H9 (cell line): ENCODE measurements around the gene TLCD3A. TPM values are rescaled to one million over a fixed set of nuclear protein-coding genes. Genes with fewer than 3 reads are reported as not detected.

Experiments used
- DNase-seq: peaks from one replicate; pipeline ENCODE4 v3.0.0-alpha.2; 2017
- H2AFZ ChIP-seq: one replicate; pipeline ENCODE4 v1.6.1; 2013; ENCODE audit warnings: mild to moderate bottlenecking, low read length, control low read depth, moderate library complexity
- H2AK5ac ChIP-seq: 2 replicates; pipeline ENCODE4 v1.6.1; 2013; ENCODE audit warnings: low read length, control low read depth, mixed read lengths; ENCODE audit not compliant: insufficient read length
- H2BK120ac ChIP-seq: one replicate; pipeline ENCODE4 v1.6.1; 2013; ENCODE audit warnings: low read depth, mild to moderate bottlenecking, low read length, control low read depth, inconsistent platforms; ENCODE audit not compliant: poor library complexity, severe bottlenecking
- H2BK12ac ChIP-seq: 2 replicates; pipeline ENCODE4 v1.6.1; 2013; ENCODE audit warnings: low read length, control low read depth, mixed read lengths, low read depth; ENCODE audit not compliant: insufficient read length
- H2BK15ac ChIP-seq: 2 replicates; pipeline ENCODE4 v1.6.1; 2013; ENCODE audit warnings: low read depth, low read length, control low read depth
- H2BK20ac ChIP-seq: one replicate; pipeline ENCODE4 v1.6.1; 2013; ENCODE audit warnings: low read depth, mild to moderate bottlenecking, low read length, control low read depth, inconsistent platforms; ENCODE audit not compliant: poor library complexity, severe bottlenecking
- H2BK5ac ChIP-seq: 2 replicates; pipeline ENCODE4 v1.6.1; 2013; ENCODE audit warnings: low read length, control low read depth, mixed read lengths; ENCODE audit not compliant: insufficient read length
- H3K14ac ChIP-seq: 2 replicates; pipeline ENCODE4 v1.6.1; 2013; ENCODE audit warnings: low read length, control low read depth; ENCODE audit not compliant: insufficient read depth
- H3K18ac ChIP-seq: 2 replicates; pipeline ENCODE4 v1.6.1; 2013; ENCODE audit warnings: low read depth, mild to moderate bottlenecking, mixed read lengths, low read length, control low read depth; ENCODE audit not compliant: insufficient read length
- H3K23ac ChIP-seq: 2 replicates; pipeline ENCODE4 v1.6.1; 2013; ENCODE audit warnings: low read length, control low read depth, mixed read lengths, low read depth; ENCODE audit not compliant: insufficient read length
- H3K23me2 ChIP-seq: 2 replicates; pipeline ENCODE4 v1.6.1; 2013; ENCODE audit warnings: low read depth, mild to moderate bottlenecking, mixed read lengths, low read length, control low read depth; ENCODE audit not compliant: insufficient read length, poor library complexity, severe bottlenecking
- H3K27ac ChIP-seq: 2 replicates; pipeline ENCODE4 v1.5.1; 2013; ENCODE audit warnings: low read length, control low read depth, mixed read lengths, low read depth; ENCODE audit not compliant: insufficient read length
- H3K27me3 ChIP-seq: 2 replicates; pipeline ENCODE4 v1.6.1; 2013; ENCODE audit warnings: low read length, control low read depth, inconsistent platforms; ENCODE audit not compliant: insufficient read depth
- H3K4ac ChIP-seq: 2 replicates; pipeline ENCODE4 v1.6.1; 2013; ENCODE audit warnings: low read depth, mild to moderate bottlenecking, control low read depth, inconsistent platforms, low read length, moderate library complexity
- H3K4me1 ChIP-seq: 2 replicates; pipeline ENCODE4 v1.6.1; 2013; ENCODE audit warnings: low read length, control low read depth, inconsistent platforms; ENCODE audit not compliant: insufficient read depth
- H3K4me2 ChIP-seq: 2 replicates; pipeline ENCODE4 v1.6.1; 2013; ENCODE audit warnings: low read length, control low read depth, mixed read lengths; ENCODE audit not compliant: insufficient read length, insufficient read depth
- H3K56ac ChIP-seq: 2 replicates; pipeline ENCODE4 v1.6.1; 2013; ENCODE audit warnings: low read depth, mild to moderate bottlenecking, mixed read lengths, low read length, control low read depth; ENCODE audit not compliant: insufficient read length
- H3K79me1 ChIP-seq: 2 replicates; pipeline ENCODE4 v1.6.1; 2013; ENCODE audit warnings: low read depth, mild to moderate bottlenecking, moderate library complexity, low read length, control low read depth, inconsistent platforms; ENCODE audit not compliant: insufficient read depth, poor library complexity, severe bottlenecking
- H3K79me2 ChIP-seq: 2 replicates; pipeline ENCODE4 v1.6.1; 2013; ENCODE audit warnings: low read length, control low read depth, inconsistent platforms; ENCODE audit not compliant: insufficient read depth
- H3K9ac ChIP-seq: 2 replicates; pipeline ENCODE4 v1.6.1; 2013; ENCODE audit warnings: low read length, control low read depth, mixed read lengths; ENCODE audit not compliant: insufficient read length; ENCODE audit errors: extremely low read depth
- H3K9me3 ChIP-seq: one replicate; pipeline ENCODE4 v1.6.1; 2013; ENCODE audit warnings: low read depth, low read length, inconsistent platforms; ENCODE audit not compliant: control insufficient read depth
- H3T11ph ChIP-seq: one replicate; pipeline ENCODE4 v1.6.1; 2013; ENCODE audit warnings: mild to moderate bottlenecking, low read length, control low read depth, inconsistent platforms
- H4K20me1 ChIP-seq: one replicate; pipeline ENCODE4 v1.6.1; 2013; ENCODE audit not compliant: control insufficient read depth, insufficient read length, insufficient read depth
- H4K5ac ChIP-seq: 2 replicates; pipeline ENCODE4 v1.6.1; 2013; ENCODE audit warnings: low read depth, mild to moderate bottlenecking, mixed read lengths, low read length, control low read depth; ENCODE audit not compliant: insufficient read length
- H4K8ac ChIP-seq: replicated peaks from 2 replicates; pipeline ENCODE4 v1.6.1; 2013; ENCODE audit warnings: low read length, control low read depth, mixed read lengths, low read depth; ENCODE audit not compliant: insufficient read length
- H4K91ac ChIP-seq: 2 replicates; pipeline ENCODE4 v1.6.1; 2013; ENCODE audit warnings: low read depth, mild to moderate bottlenecking, moderate library complexity, mixed read lengths, low read length, control low read depth; ENCODE audit not compliant: insufficient read length
- H3K27ac Mint-ChIP-seq, 3 experiments: 2 replicates in 2 of 3; 3 replicates in 1 of 3; pipeline ENCODE4 v1.8.0; 2020 to 2021; ENCODE audit warnings: mixed read lengths in 3 of 3, mild to moderate bottlenecking in 1 of 3, moderate library complexity in 1 of 3
- H3K27me3 Mint-ChIP-seq: 2 replicates; pipeline ENCODE4 v1.8.0; 2021; ENCODE audit warnings: low read depth, mild to moderate bottlenecking, moderate library complexity, mixed read lengths
- H3K36me3 Mint-ChIP-seq, 3 experiments: 2 replicates in 2 of 3; 3 replicates in 1 of 3; pipeline ENCODE4 v1.8.0; 2020 to 2021; ENCODE audit warnings: low read depth in 3 of 3, mixed read lengths in 3 of 3; ENCODE audit not compliant: insufficient read depth in 1 of 3
- H3K4me1 Mint-ChIP-seq, 2 experiments: 2 replicates each; pipeline ENCODE4 v1.8.0; 2020; ENCODE audit warnings: mixed read lengths in 2 of 2
- H3K4me3 Mint-ChIP-seq, 2 experiments: 2 replicates in 1 of 2; 3 replicates in 1 of 2; pipeline ENCODE4 v1.8.0; 2020 to 2021; ENCODE audit warnings: mild to moderate bottlenecking in 2 of 2, mixed read lengths in 2 of 2, moderate library complexity in 1 of 2
- H3K9me3 Mint-ChIP-seq, 2 experiments: 2 replicates in 1 of 2; 3 replicates in 1 of 2; pipeline ENCODE4 v1.8.0; 2020; ENCODE audit warnings: mild to moderate bottlenecking in 2 of 2, mixed read lengths in 2 of 2, moderate library complexity in 1 of 2
- WGBS: extraction: QIAGEN DNeasy Blood & Tissue Kit; methylation state at CpG from one replicate; pipeline ENCODE4 v1.1.7; 2013; ENCODE audit warnings: missing lambda C conversion rate, low lambda C conversion rate, mixed read lengths; ENCODE audit not compliant: insufficient read length; ENCODE audit errors: extremely low coverage; 5-methylcytosine and 5-hydroxymethylcytosine counted together
- total RNA-seq: library from RNA; stranded (reverse); gene quantifications from 2 replicates; pipeline ENCODE4 v1.2.1, GENCODE V29; 2021
- TF ChIP-seq, protein P1 (sequence below): fragments of 200-600 bp; sonication (generic); conservative IDR thresholded peaks from 3 replicates; pipeline ENCODE4 v1.8.0; 2021; ENCODE audit warnings: antibody characterized with exemption, mild to moderate bottlenecking

TLCD3A gene
- total RNA-seq, 1 experiment from 2014 or later: 29.6 TPM

DNA sequence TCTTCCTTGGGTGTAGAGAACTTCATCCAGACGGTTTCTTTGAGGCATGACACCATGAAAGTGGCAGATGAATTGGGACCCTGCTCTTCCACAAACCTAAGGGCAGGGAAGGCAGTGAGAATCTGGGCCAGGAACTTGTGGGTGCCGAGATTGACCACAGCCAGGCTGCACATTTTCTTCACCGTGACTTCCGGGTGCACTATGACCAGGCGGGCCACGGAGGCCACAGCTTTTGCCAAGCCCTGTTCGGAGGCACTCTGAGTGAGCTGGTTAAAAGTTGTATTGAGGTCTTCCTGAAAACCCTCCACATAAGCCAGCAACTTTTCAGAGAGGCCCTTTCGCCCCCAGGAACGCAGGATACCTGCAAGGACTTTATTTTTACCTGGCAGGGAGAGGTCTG, 13.8 kb downstream of the TLCD3A start:
- Histone ChIP-seq H2BK20ac (no peak overlapping the region), H3K27me3 (no peaks in the 10 kb centered on the region)
- no peaks in the 10 kb centered on the region for H3K27me3 Mint-ChIP-seq

More for the DNA sequence above, 13.8 kb downstream of the TLCD3A start:
- Histone ChIP-seq H4K20me1 (peaks cover 5% of the 10 kb centered on the region), H3K18ac (no peak overlapping the region), H3K4me2 (no peak overlapping the region), H4K5ac (no peak overlapping the region), H2BK12ac (no peak overlapping the region), H4K91ac (no peak overlapping the region), H3K9me3 (no peaks in the 10 kb centered on the region), H3K23ac (no peak overlapping the region), H3K27ac (no peak overlapping the region), H2AFZ (no peak overlapping the region), H3T11ph (no peak overlapping the region), H3K23me2 (peaks cover under 1% of the 10 kb centered on the region), H2AK5ac (no peak overlapping the region), H3K79me2 (peaks cover 9% of the 10 kb centered on the region; the same call in 1 of the 2 replicates), H3K4ac (no peak overlapping the region), H3K79me1 (peaks cover 3% of the 10 kb centered on the region), H4K8ac (no peak overlapping the region), H3K9ac (no peak overlapping the region), H3K56ac (no peak overlapping the region), H2BK5ac (no peak overlapping the region), H3K14ac (no peak overlapping the region), H2BK120ac (no peak overlapping the region), H2BK15ac (no peak overlapping the region), H3K4me1 (no peaks in the 10 kb centered on the region)
- peaks cover 68 to 96% (median 89%) of the 10 kb centered on the region in 3 experiments for H3K36me3 Mint-ChIP-seq
- TF ChIP-seq, protein P1, sequence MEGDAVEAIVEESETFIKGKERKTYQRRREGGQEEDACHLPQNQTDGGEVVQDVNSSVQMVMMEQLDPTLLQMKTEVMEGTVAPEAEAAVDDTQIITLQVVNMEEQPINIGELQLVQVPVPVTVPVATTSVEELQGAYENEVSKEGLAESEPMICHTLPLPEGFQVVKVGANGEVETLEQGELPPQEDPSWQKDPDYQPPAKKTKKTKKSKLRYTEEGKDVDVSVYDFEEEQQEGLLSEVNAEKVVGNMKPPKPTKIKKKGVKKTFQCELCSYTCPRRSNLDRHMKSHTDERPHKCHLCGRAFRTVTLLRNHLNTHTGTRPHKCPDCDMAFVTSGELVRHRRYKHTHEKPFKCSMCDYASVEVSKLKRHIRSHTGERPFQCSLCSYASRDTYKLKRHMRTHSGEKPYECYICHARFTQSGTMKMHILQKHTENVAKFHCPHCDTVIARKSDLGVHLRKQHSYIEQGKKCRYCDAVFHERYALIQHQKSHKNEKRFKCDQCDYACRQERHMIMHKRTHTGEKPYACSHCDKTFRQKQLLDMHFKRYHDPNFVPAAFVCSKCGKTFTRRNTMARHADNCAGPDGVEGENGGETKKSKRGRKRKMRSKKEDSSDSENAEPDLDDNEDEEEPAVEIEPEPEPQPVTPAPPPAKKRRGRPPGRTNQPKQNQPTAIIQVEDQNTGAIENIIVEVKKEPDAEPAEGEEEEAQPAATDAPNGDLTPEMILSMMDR: no peak
- no peak overlapping the region for H3K4me3 Mint-ChIP-seq
- H3K27ac Mint-ChIP-seq: no peak overlapping the region; a peak in 1 of 7 replicates
- H3K9me3 Mint-ChIP-seq: peaks cover 15 to 23% of the 10 kb centered on the region in 2 experiments
- DNase-seq: no peak
- no CpG with 5 or more reads among the region's 9 CpGs for WGBS
- peaks cover 8 to 10% of the 10 kb centered on the region in 2 experiments for H3K4me1 Mint-ChIP-seq
